Mesodermal cell (in vitro differentiated cells): ENCODE data around the gene SFSWAP.
A peak's percentile ranks its signal among the peaks of the same experiment; 100 is the strongest.
"Not testable (repeated sequence)": the region's sequence is repeated elsewhere in the genome, so short reads cannot be mapped to it uniquely, and the experiment has no call there.

Experiments
- H3K27ac ChIP-seq: 2 replicates; pipeline ENCODE4 v1.7.0; 2013; ENCODE audit warnings: mild to moderate bottlenecking, low read depth, low read length, moderate library complexity; ENCODE audit not compliant: severe bottlenecking
- H3K36me3 ChIP-seq: 2 replicates; pipeline ENCODE4 v1.7.1; 2013; ENCODE audit warnings: mild to moderate bottlenecking, low read length, moderate library complexity; ENCODE audit not compliant: control insufficient read depth, insufficient read depth
- H3K4me1 ChIP-seq: one replicate; pipeline ENCODE4 v1.7.1; 2013; ENCODE audit warnings: mild to moderate bottlenecking, low read length; ENCODE audit not compliant: insufficient read depth, control insufficient read depth, poor library complexity, severe bottlenecking
- H3K4me3 ChIP-seq: 2 replicates; pipeline ENCODE4 v1.7.0; 2013; ENCODE audit warnings: low read length, control low read depth, mild to moderate bottlenecking; ENCODE audit not compliant: insufficient read depth, poor library complexity, severe bottlenecking; ENCODE audit errors: extremely low read depth
- H3K9me3 ChIP-seq: 2 replicates; pipeline ENCODE4 v1.7.1; 2013; ENCODE audit warnings: mild to moderate bottlenecking, low read length, moderate library complexity; ENCODE audit not compliant: control insufficient read depth
- WGBS, 2 experiments: methylation state at CpG; one replicate each; pipeline ENCODE4 v1.1.5; 2013; ENCODE audit warnings: missing lambda C conversion rate in 2 of 2; ENCODE audit not compliant: insufficient coverage in 2 of 2; 5-methylcytosine and 5-hydroxymethylcytosine counted together

SFSWAP gene

DNA sequence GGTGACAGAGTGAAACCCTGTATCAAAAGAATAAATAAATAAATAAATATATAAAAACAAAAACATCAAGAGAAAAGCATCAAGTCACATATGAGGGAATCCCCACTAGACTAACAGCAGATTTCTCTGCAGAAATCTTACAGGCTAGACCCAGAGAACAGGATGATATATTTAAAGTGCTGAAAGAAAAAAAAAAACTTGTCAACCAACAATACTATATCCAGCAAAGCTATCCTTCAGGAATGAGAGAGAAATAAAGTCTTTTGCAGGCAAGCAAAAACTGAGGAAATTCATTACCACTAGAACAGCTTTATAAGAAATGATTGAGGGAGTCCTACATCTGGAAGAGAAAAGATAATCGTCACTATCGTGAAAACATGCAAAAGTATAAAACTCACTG is 6.4 kb upstream of the SFSWAP start:
- WGBS, 2 experiments, result 88 to 90% methylated on average over 2 of the region's 2 CpGs

GRCh38 chr12:131706709-131707108 is 4.2 kb upstream of the SFSWAP start:
- H3K36me3 ChIP-seq, H3K9me3 ChIP-seq, H3K4me3 ChIP-seq, H3K27ac ChIP-seq, H3K4me1 ChIP-seq: not testable (repeated sequence)
- WGBS, 2 experiments, result 100% methylated on average over 2 of the region's 4 CpGs; no CpG with 5 or more reads in 1 of the 2 experiments

More for the DNA sequence above, 6.4 kb upstream of the SFSWAP start:
- no peak overlapping the region for H3K4me3 ChIP-seq
- H3K4me1 ChIP-seq, result no peaks in the 10 kb centered on the region
- no peaks in the 10 kb centered on the region for H3K36me3 ChIP-seq
- H3K27ac ChIP-seq, result no peak overlapping the region
- H3K9me3 ChIP-seq, result peaks cover 6% of the 10 kb centered on the region

GRCh38 chr12:131709226-131709625 is 1.7 kb upstream of the SFSWAP start:
- no peak overlapping the region for H3K27ac ChIP-seq
- 100% methylated on average over 2 to 3 of the region's 3 CpGs for WGBS, 2 experiments
- no peaks in the 10 kb centered on the region for H3K4me1 ChIP-seq
- H3K36me3 ChIP-seq, result peaks cover 10% of the 10 kb centered on the region
- peaks cover 6% of the 10 kb centered on the region for H3K9me3 ChIP-seq
- no peak overlapping the region for H3K4me3 ChIP-seq

- H3K9me3 ChIP-seq, result no peaks in the 10 kb centered on the region
- 1% methylated on average over 24 to 35 of the region's 37 CpGs for WGBS, 2 experiments
- no peaks in the 10 kb centered on the region for H3K4me1 ChIP-seq
- H3K4me3 ChIP-seq, result peak overlapping the region; percentile 95
- no peak overlapping the region for H3K27ac ChIP-seq
- peaks cover 34% of the 10 kb centered on the region for H3K36me3 ChIP-seq
Measured at GRCh38 chr12:131711551-131712205, 788 bp downstream of the SFSWAP start.

DNA sequence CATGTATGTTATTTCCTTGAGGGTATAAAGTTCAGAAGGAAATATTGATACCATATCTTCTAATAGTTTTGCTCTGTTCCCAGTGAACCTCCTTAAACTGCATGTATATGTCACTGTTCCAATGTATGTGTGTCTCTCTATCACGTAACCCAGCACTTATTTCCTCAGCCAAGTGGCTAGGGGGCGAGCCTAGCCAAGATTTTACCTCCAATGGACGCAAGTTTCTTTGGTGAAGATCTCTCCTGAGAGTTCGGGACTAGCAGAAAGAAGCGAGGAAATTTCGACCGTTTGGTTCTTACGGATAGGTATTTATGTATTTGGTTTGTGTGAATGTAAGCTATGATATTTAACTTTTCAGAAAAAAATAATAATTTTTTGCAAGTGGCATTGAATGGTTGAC is 2.5 kb downstream of the SFSWAP start:
- H3K4me3 ChIP-seq, result no peak overlapping the region
- H3K9me3 ChIP-seq, result no peaks in the 10 kb centered on the region
- 78 to 89% methylated on average over 2 to 7 of the region's 8 CpGs for WGBS, 2 experiments
- no peaks in the 10 kb centered on the region for H3K4me1 ChIP-seq
- peaks cover 49% of the 10 kb centered on the region for H3K36me3 ChIP-seq
- H3K27ac ChIP-seq, result no peak overlapping the region

DNA sequence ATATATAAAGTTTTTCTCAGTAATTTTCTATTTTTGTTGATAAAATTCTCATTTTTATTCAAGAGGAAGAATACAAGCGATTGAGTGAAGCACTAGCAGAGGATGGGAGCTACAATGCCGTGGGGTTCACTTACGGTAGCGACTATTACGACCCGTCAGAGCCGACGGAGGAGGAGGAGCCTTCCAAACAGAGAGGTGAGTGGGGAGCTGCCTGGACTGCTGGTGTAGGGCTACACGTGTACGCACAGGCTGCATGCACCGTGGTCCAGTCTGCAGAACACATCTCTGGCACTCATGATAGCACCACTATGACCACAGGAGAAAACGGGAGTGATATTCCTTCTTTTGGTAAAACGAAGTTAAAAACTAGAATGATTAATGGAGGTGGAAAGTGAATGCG is 3.9 kb downstream of the SFSWAP start:
- H3K36me3 ChIP-seq, result peaks cover 63% of the 10 kb centered on the region
- WGBS, 2 experiments, result 99 to 100% methylated on average over 11 to 14 of the region's 14 CpGs

DNA sequence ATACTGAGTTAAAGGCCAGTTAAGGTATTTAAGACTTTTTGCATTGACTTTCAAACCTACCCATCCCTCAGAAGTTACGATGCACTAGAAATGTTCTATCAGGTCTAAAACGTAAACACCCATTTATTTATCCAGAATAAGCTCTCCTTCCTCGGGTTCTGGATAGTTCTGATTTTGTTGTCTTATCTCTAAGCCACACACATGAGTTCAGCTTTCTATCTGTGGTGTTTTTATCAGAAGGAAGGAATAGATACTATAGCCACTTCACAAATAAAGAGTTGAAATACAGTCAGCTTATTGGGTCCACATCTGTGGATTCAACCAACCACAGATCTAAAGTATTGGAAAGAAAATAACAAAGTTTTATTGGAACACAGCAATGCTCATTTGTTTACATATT is 5.4 kb downstream of the SFSWAP start:
- Histone ChIP-seq H3K4me1 (no peaks in the 10 kb centered on the region), H3K27ac (no peak overlapping the region), H3K9me3 (no peaks in the 10 kb centered on the region), H3K36me3 (peaks cover 77% of the 10 kb centered on the region), H3K4me3 (no peak overlapping the region)
- WGBS, 2 experiments, result 92% methylated on average over 2 of the region's 3 CpGs; no CpG with 5 or more reads in 1 of the 2 experiments

More for the DNA sequence above, 3.9 kb downstream of the SFSWAP start:
- Histone ChIP-seq H3K4me3 (no peak overlapping the region), H3K27ac (no peak overlapping the region), H3K4me1 (no peaks in the 10 kb centered on the region), H3K9me3 (no peaks in the 10 kb centered on the region)

DNA sequence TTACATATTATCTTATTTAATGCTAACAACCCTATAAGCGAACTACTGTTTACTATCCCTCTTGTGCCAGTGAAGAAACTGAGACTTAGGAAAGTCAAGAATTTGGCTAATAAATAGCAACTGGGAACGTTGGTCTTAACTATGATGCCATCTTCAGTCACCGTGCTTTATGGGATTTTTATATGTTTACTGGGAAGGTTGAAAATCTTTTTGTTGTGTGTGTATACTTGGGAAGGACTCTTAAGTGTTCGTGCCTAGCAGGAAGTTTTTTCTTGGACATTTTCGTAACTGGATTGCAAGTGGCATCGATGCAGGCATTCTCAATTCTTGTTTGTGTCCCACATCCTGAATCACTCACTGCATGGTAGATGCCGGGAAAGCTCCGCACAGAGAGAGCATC is 9.4 kb downstream of the SFSWAP start:
- H3K4me3 ChIP-seq, result no peak overlapping the region
- H3K27ac ChIP-seq, result no peak overlapping the region
- H3K36me3 ChIP-seq, result peaks cover 82% of the 10 kb centered on the region
- no peaks in the 10 kb centered on the region for H3K9me3 ChIP-seq
- peaks cover 12% of the 10 kb centered on the region for H3K4me1 ChIP-seq
- WGBS, 2 experiments, result 92 to 100% methylated on average over 5 to 7 of the region's 8 CpGs

DNA sequence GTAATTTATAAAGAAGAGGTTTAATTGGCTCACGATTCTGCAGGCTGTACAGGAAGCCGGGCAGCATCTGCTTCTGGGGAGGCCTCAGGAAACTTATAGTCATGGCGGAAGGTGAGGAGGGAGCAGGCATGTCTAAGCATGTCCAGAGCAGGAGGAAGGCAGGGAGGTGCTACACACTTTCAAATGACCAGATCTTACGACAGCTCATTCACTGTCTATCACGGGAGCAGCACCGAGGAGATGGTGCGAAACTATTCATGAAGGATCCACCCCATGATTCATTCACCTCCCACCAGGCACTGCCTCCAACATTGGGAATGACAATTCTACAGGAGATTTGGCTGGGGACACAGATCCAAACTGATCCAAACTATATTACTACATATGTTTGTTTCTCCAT is 10.0 kb downstream of the SFSWAP start:
- Histone ChIP-seq H3K4me1 (peaks cover 12% of the 10 kb centered on the region), H3K9me3 (no peaks in the 10 kb centered on the region), H3K27ac (peak overlapping the region; percentile 51), H3K36me3 (peaks cover 82% of the 10 kb centered on the region), H3K4me3 (no peak overlapping the region)
- WGBS, 2 experiments, result 89 to 100% methylated on average over 3 to 7 of the region's 7 CpGs

DNA sequence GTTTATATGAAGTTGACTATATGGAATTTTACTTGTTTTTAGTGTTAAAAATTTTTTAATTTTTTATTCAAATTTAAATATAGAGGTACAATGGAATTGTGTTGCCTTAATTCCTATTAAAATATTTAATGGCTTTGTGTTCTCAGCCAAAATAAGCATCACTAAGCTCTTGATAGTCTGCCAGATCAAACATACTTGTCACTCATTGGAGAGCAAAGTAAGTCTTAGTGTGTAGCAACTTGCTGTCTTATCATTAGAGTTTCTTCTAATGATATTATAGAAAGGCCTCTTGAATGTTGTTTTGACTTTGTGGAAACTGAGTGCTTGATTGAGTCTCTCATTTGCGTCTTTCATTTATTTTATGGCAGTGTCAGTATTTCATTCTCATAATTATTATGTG is 10.7 kb downstream of the SFSWAP start:
- WGBS, 2 experiments, result no CpG with 5 or more reads among the region's 1 CpG
- H3K4me3 ChIP-seq, result no peak overlapping the region
- H3K4me1 ChIP-seq, result peaks cover 12% of the 10 kb centered on the region
- H3K27ac ChIP-seq, result no peak overlapping the region
- H3K9me3 ChIP-seq, result no peaks in the 10 kb centered on the region
- peaks cover 82% of the 10 kb centered on the region for H3K36me3 ChIP-seq

DNA sequence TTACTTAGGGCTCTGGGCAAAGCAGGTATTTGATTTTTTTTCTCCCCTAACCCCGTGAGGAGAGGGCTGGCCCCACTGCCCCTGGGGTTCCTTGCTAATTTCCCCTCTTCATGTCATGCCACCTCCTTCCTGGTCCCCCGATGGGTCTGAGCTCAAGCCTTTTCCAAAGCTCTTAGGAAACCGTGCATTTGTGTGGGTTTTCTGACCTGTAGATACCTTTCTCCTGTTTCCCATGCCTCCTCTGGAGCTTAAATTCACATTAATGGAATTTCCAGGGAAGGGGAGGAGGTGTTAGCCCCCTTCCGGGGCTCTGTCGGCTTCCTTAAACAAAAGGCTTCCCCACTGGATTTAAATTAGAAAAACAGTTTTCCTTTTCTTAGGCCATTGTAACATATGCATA is 12.6 kb downstream of the SFSWAP start:
- Histone ChIP-seq H3K4me3 (no peak overlapping the region), H3K36me3 (peaks cover 84% of the 10 kb centered on the region), H3K27ac (no peak overlapping the region)

More for the DNA sequence above, 12.6 kb downstream of the SFSWAP start:
- Histone ChIP-seq H3K4me1 (peaks cover 12% of the 10 kb centered on the region), H3K9me3 (no peaks in the 10 kb centered on the region)
- 43 to 90% methylated on average over 1 of the region's 5 CpGs for WGBS, 2 experiments
